ENCODE results near the gene CMTM8.
"Not testable (repeated sequence)": the region's sequence is repeated elsewhere in the genome, so short reads cannot be mapped to it uniquely, and the experiment has no call there.

CMTM8 gene

GRCh38 chr3:32222950-32223349 is 15.5 kb upstream of the CMTM8 start:
- POLR2A ChIA-PET: no interaction called here
- no peak for DNase-seq (ENCODE audit: extremely low spot score)
- CTCF ChIA-PET: interaction anchor here (0.7 kb wide), 1 partner anchor 47 kb away, joined by 3 read pairs; no protein-coding TSS in a partner anchor
- no peak for TF ChIP-seq CTCF (IDR thresholded peaks at IDR 0.05; ENCODE audit: control extremely low read depth, extremely low read depth, low read depth, missing control alignments)

GRCh38 chr3:32224016-32224516 is 14.4 kb upstream of the CMTM8 start:
- ChIA-PET POLR2A (no interaction called here), CTCF (interaction anchor here (1.4 kb wide), 1 partner anchor 12 kb away, joined by 4 read pairs; no protein-coding TSS in a partner anchor)
- TF ChIP-seq CTCF (IDR thresholded peaks at IDR 0.05; ENCODE audit: control extremely low read depth, extremely low read depth, low read depth, missing control alignments): no peak
- no peak for DNase-seq (ENCODE audit: extremely low spot score)

GRCh38 chr3:32226875-32227500 is 11.5 kb upstream of the CMTM8 start:
- no peak for DNase-seq (ENCODE audit: extremely low spot score)
- TF ChIP-seq CTCF (IDR thresholded peaks at IDR 0.05; ENCODE audit: control extremely low read depth, extremely low read depth, low read depth, missing control alignments): no peak
- ChIA-PET POLR2A (no interaction called here), CTCF (interaction anchor here (0.6 kb wide), 1 partner anchor 1493 kb away, joined by 3 read pairs; no protein-coding TSS in a partner anchor)

GRCh38 chr3:32228743-32229142 is 9.7 kb upstream of the CMTM8 start:
- DNase-seq (ENCODE audit: extremely low spot score); POLR2A ChIA-PET: not testable (repeated sequence)
- CTCF ChIA-PET: interaction anchor here (1.0 kb wide), 1 partner anchor 53 kb away, joined by 3 read pairs; no protein-coding TSS in a partner anchor

- ChIA-PET POLR2A (no interaction called here), CTCF (no interaction called here)
- TF ChIP-seq CTCF (IDR thresholded peaks at IDR 0.05; ENCODE audit: control extremely low read depth, extremely low read depth, low read depth, missing control alignments): no peak
- no peak for DNase-seq (ENCODE audit: extremely low spot score)
These were observed 8.9 kb upstream of the CMTM8 start for GRCh38 chr3:32229565-32229964.

- DNase-seq (ENCODE audit: extremely low spot score): no peak
- ChIA-PET CTCF (interaction anchor here (0.9 to 1.4 kb wide), 2 partner anchors 10 to 50 kb away, joined by 3 read pairs; no protein-coding TSS in a partner anchor), POLR2A (no interaction called here)
- no peak for TF ChIP-seq CTCF (IDR thresholded peaks at IDR 0.05; ENCODE audit: control extremely low read depth, extremely low read depth, low read depth, missing control alignments)
These were observed 2.1 kb upstream of the CMTM8 start for GRCh38 chr3:32236377-32236776.

GRCh38 chr3:32237670-32238452 is 619 bp upstream of the CMTM8 start:
- TF ChIP-seq CTCF (IDR thresholded peaks at IDR 0.05; ENCODE audit: control extremely low read depth, extremely low read depth, low read depth, missing control alignments): no peak
- CTCF ChIA-PET: no interaction called here
- POLR2A ChIA-PET: no interaction called here
- DNase-seq (ENCODE audit: extremely low spot score): no peak

Data from GM10248 (cell line).